HepG2 (cell line): ENCODE data around the gene DENND4C. TPM values are rescaled to one million over a fixed set of nuclear protein-coding genes. Genes with fewer than 3 reads are reported as not detected.

Experiments used
- CCDC6 ChIP-seq: sonication (generic); formaldehyde crosslinking; IDR thresholded peaks from 2 replicates; pipeline ENCODE4 v1.8.1; 2022; ENCODE audit warnings: mild to moderate bottlenecking, missing genetic modification reagents, moderate library complexity
- ESRRA ChIP-seq: sonication (generic); formaldehyde crosslinking; IDR thresholded peaks from 2 replicates; pipeline ENCODE4 v1.5.1; 2020; ENCODE audit warnings: mild to moderate bottlenecking, low read depth, missing genetic modification reagents
- HDAC2 ChIP-seq: sonication (generic); formaldehyde crosslinking; IDR thresholded peaks from 2 replicates; pipeline ENCODE4 v1.4.0; 2020; ENCODE audit warnings: missing genetic modification reagents
- HNRNPK ChIP-seq: fragments of 200-400 bp; formaldehyde crosslinking; IDR thresholded peaks from 2 replicates; pipeline ENCODE4 v1.6.1; 2018; ENCODE audit warnings: low read length, low read depth, moderate library complexity, mild to moderate bottlenecking; ENCODE audit not compliant: poor library complexity, severe bottlenecking
- ZNF713 ChIP-seq: sonication (generic); formaldehyde crosslinking; IDR thresholded peaks from 2 replicates; pipeline ENCODE4 v1.4.0; 2020; ENCODE audit warnings: mild to moderate bottlenecking, missing genetic modification reagents
- ZNF747 ChIP-seq: sonication (generic); formaldehyde crosslinking; IDR thresholded peaks from 2 replicates; pipeline ENCODE4 v1.8.1; 2023; ENCODE audit warnings: missing genetic modification reagents, mild to moderate bottlenecking, borderline replicate concordance
- polyA plus RNA-seq, 8 experiments: library from polyadenylated mRNA; depleted of rRNA in 3 of 8; stranded (reverse) in 7 of 8; unstranded in 1 of 8; fragments of >200 nt; fragmentation: Illumina TruSeq in 4 of 8; extraction: Trizol in 4 of 8; gene quantifications; 2 replicates each; pipeline versions ENCODE4 v1.2.1 to v1.2.3, GENCODE V29; 2011 to 2016; ENCODE audit warnings: low read depth in 4 of 8, missing spikeins in 1 of 8, mixed read lengths in 1 of 8; ENCODE audit not compliant: insufficient read depth in 1 of 8
- total RNA-seq, 5 experiments: library from RNA; depleted of rRNA; stranded (reverse); fragments of >200 nt; fragmentation: Illumina TruSeq; extraction: Trizol; gene quantifications; 2 replicates each; pipeline ENCODE4 v1.2.3, GENCODE V29; 2016; ENCODE audit warnings: low read depth in 1 of 5
- TF ChIP-seq, protein P1 (sequence below): sonication (generic); formaldehyde crosslinking; IDR thresholded peaks from 2 replicates; pipeline ENCODE4 v1.4.0; 2020; ENCODE audit warnings: low read depth, missing genetic modification reagents
- TF ChIP-seq, protein P2 (sequence below): sonication (generic); formaldehyde crosslinking; IDR thresholded peaks from 2 replicates; pipeline ENCODE4 v1.5.0; 2020; ENCODE audit warnings: mild to moderate bottlenecking, missing genetic modification reagents, moderate library complexity

The DENND4C gene
- total and polyA plus RNA-seq, 2 of the 13 experiments (the other 11 are each of a cell fraction or from before 2014, with no cell fraction given) = 19.1 to 27.2 TPM

DNA sequence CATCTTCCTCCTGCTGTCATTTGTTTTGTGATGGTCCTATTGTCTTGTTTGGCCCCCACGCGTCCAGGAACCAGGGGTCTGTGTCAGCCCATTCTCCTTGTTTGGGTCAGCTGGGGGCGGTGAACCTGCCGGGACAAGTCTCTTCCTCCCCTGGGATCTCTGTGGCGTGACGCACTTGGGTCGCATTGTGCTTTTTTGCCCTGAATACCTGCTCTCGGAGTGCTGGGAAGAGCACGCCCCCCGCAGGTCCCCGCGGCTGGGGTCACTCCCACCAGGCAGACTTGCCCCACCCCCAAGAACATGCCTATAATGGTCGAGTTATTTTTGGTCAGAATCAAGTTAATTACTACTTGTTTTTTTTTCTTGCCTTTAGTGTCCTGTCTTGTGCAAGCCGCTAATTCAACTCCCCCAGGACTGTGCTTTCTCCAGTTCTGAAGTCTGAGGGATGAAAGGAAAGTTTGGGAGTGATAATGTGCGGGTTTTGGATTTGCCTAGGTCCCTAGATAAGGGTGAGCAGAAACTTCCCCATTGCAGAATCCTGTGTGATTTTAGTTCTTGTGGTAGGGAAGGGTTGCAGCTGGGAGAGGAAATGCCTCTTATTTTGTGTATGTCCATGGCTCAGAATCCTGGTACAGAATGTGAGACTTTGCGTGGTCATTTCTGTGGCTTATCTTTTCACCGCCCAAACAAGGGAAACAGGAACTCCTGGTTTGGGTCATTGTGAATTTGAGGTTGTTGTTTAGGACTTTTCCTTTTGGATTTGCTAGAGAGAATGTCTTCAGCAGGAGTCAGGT, 179.1 kb downstream of the DENND4C start (continued):
- TF ChIP-seq ZNF713 (CRISPR knock-in tag) (no peak), HNRNPK (no peak), HDAC2 (CRISPR knock-in tag) (no peak), ESRRA (no peak; the same call in 1 of the 2 replicates), ZNF747 (peak; percentile 46), CCDC6 (CRISPR knock-in tag) (no peak)
- TF ChIP-seq, protein P1, sequence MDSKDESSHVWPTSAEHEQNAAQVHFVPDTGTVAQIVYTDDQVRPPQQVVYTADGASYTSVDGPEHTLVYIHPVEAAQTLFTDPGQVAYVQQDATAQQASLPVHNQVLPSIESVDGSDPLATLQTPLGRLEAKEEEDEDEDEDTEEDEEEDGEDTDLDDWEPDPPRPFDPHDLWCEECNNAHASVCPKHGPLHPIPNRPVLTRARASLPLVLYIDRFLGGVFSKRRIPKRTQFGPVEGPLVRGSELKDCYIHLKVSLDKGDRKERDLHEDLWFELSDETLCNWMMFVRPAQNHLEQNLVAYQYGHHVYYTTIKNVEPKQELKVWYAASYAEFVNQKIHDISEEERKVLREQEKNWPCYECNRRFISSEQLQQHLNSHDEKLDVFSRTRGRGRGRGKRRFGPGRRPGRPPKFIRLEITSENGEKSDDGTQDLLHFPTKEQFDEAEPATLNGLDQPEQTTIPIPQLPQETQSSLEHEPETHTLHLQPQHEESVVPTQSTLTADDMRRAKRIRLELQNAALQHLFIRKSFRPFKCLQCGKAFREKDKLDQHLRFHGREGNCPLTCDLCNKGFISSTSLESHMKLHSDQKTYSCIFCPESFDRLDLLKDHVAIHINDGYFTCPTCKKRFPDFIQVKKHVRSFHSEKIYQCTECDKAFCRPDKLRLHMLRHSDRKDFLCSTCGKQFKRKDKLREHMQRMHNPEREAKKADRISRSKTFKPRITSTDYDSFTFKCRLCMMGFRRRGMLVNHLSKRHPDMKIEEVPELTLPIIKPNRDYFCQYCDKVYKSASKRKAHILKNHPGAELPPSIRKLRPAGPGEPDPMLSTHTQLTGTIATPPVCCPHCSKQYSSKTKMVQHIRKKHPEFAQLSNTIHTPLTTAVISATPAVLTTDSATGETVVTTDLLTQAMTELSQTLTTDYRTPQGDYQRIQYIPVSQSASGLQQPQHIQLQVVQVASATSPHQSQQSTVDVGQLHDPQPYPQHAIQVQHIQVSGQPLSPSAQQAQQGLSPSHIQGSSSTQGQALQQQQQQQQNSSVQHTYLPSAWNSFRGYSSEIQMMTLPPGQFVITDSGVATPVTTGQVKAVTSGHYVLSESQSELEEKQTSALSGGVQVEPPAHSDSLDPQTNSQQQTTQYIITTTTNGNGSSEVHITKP (CRISPR knock-in tag) = 0 out of 2 replicates have a peak, but pooled peaks have one; percentile 11
- TF ChIP-seq, protein P2, sequence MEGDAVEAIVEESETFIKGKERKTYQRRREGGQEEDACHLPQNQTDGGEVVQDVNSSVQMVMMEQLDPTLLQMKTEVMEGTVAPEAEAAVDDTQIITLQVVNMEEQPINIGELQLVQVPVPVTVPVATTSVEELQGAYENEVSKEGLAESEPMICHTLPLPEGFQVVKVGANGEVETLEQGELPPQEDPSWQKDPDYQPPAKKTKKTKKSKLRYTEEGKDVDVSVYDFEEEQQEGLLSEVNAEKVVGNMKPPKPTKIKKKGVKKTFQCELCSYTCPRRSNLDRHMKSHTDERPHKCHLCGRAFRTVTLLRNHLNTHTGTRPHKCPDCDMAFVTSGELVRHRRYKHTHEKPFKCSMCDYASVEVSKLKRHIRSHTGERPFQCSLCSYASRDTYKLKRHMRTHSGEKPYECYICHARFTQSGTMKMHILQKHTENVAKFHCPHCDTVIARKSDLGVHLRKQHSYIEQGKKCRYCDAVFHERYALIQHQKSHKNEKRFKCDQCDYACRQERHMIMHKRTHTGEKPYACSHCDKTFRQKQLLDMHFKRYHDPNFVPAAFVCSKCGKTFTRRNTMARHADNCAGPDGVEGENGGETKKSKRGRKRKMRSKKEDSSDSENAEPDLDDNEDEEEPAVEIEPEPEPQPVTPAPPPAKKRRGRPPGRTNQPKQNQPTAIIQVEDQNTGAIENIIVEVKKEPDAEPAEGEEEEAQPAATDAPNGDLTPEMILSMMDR (CRISPR knock-in tag) = peak; percentile 46
- TF ChIP-seq, all 625 proteins: peak for 22
